A549 (cell line): ENCODE measurements around the gene GATAD2A.

Experiments used
- CTCF ChIP-seq: fragments of >200 bp; sonication (Bioruptor Twin); formaldehyde crosslinking; IDR thresholded peaks from 3 replicates; pipeline ENCODE4 v1.5.1; 2016
- MAX ChIP-seq: IDR thresholded peaks from 2 replicates; pipeline ENCODE4 v1.6.1; 2012

- no peak for TF ChIP-seq CTCF
- TF ChIP-seq MAX = no peak
Measured at GRCh38 chr19:19433666-19434213, 28.3 kb downstream of the GATAD2A start.
